WTC11 (cell line): ENCODE results near the gene ZNF483. TPM values are rescaled to one million over a fixed set of nuclear protein-coding genes. Genes with fewer than 3 reads are reported as not detected.

Experiments
- ATF1 ChIP-seq: sonication (generic); formaldehyde crosslinking; IDR thresholded peaks from 2 replicates; pipeline ENCODE4 v1.8.1; 2023; ENCODE audit warnings: mild to moderate bottlenecking, moderate library complexity, missing genetic modification reagents
- CTCF ChIP-seq: fragments of 200-600 bp; IDR thresholded peaks from 2 replicates; pipeline ENCODE4 v1.8.0; 2022; ENCODE audit warnings: antibody characterized with exemption
- FOXP4 ChIP-seq: sonication (generic); formaldehyde crosslinking; IDR thresholded peaks from 2 replicates; pipeline ENCODE4 v1.8.0; 2022; ENCODE audit warnings: mild to moderate bottlenecking, missing genetic modification reagents
- HMGA2 ChIP-seq: fragments of 250-450 bp; sonication (Bioruptor Pico); IDR thresholded peaks from 2 replicates; pipeline ENCODE4 v1.4.0; 2021; ENCODE audit warnings: mild to moderate bottlenecking, moderate library complexity
- NR1H2 ChIP-seq: sonication (generic); formaldehyde crosslinking; IDR thresholded peaks from 2 replicates; pipeline ENCODE4 v1.9.0; 2021; ENCODE audit warnings: mild to moderate bottlenecking, moderate library complexity, missing genetic modification reagents
- OVOL2 ChIP-seq: fragments of 250-450 bp; sonication (Bioruptor Pico); IDR thresholded peaks from 2 replicates; pipeline ENCODE4 v1.9.0; 2021; ENCODE audit warnings: mild to moderate bottlenecking, borderline replicate concordance
- ZNF138 ChIP-seq: sonication (generic); formaldehyde crosslinking; conservative IDR thresholded peaks from 2 replicates; pipeline ENCODE4 v1.8.1; 2022; ENCODE audit warnings: mild to moderate bottlenecking, moderate library complexity, missing genetic modification reagents
- total RNA-seq: library from RNA; stranded (reverse); gene quantifications from 3 replicates; pipeline ENCODE4 v1.2.3, GENCODE V29; 2021

Gene ZNF483
- total RNA-seq, 1 experiment from 2014 or later, result 77.4 TPM

- no peak for TF ChIP-seq FOXP4
- no peak for TF ChIP-seq CTCF
- no peak for TF ChIP-seq HMGA2 (CRISPR knock-in tag)
- no peak for TF ChIP-seq NR1H2 (CRISPR knock-in tag)
- no peak for TF ChIP-seq OVOL2 (CRISPR knock-in tag)
- TF ChIP-seq ATF1 (CRISPR knock-in tag), result no peak
- TF ChIP-seq ZNF138, result no peak
These were observed 97.6 kb downstream of the ZNF483 start (continued) for GRCh38 chr9:111622626-111623025.

Other genes starting within 250 kb of the ZNF483 start
- not detected in 3 replicates for gene OR2K2, start 195.0 kb upstream of the ZNF483 start, total RNA-seq
- gene ECPAS, start 40.8 kb upstream of the ZNF483 start, total RNA-seq, result 97.5 to 122 TPM (median 103 TPM) in 3 replicates
- 41.6 to 51.8 TPM (median 49.0 TPM) in 3 replicates for gene PTGR1, start 74.5 kb downstream of the ZNF483 start, total RNA-seq
- gene DNAJC25, start 106.2 kb downstream of the ZNF483 start, total RNA-seq, result 6.1 to 7.4 TPM (median 6.8 TPM) in 3 replicates
- 17.2 to 25.3 TPM (median 22.1 TPM) in 3 replicates for gene GNG10, start 136.4 kb downstream of the ZNF483 start, total RNA-seq